ENCODE measurements around the gene ZNF618. TPM values are rescaled to one million over a fixed set of nuclear protein-coding genes. Genes with fewer than 3 reads are reported as not detected.

The ZNF618 gene
- total RNA-seq, 1 experiment from 2014 or later = 4.2 TPM

- CTCF ChIA-PET = no interaction called here
Measured at GRCh38 chr9:114008667-114009410, 132.7 kb downstream of the ZNF618 start.

GRCh38 chr9:114011313-114011712 lies 135.2 kb downstream of the ZNF618 start:
- no peaks in the 10 kb centered on the region for H3K27me3 ChIP-seq (ENCODE audit: low read length)
- no peak overlapping the region for H3K9ac ChIP-seq (ENCODE audit: low read length)
- POLR2A ChIA-PET (ENCODE audit: unreplicated experiment) = no interaction called here
- H3K4me1 ChIP-seq (ENCODE audit: insufficient read depth, low read length) = no peaks in the 10 kb centered on the region
- TF ChIP-seq EZH2phosphoT487 (IDR thresholded peaks at IDR 0.05; ENCODE audit: borderline replicate concordance, low read length) (no peak), CTCF (conservative IDR thresholded peaks at IDR 0.05; ENCODE audit: low read depth, low read length) (no peak), EZH2 (IDR thresholded peaks at IDR 0.05; ENCODE audit: low read length, unreplicated experiment) (no peak)
- no peak overlapping the region for H3K4me2 ChIP-seq (ENCODE audit: low read length)
- intact Hi-C loops (cut with micrococcal nuclease) = no loop called here
- no peak overlapping the region for H2AFZ ChIP-seq (ENCODE audit: low read length)
- no peaks in the 10 kb centered on the region for H3K79me2 ChIP-seq (ENCODE audit: low read length)
- no peaks in the 10 kb centered on the region for H3F3A ChIP-seq (ENCODE audit: low read length, unreplicated experiment)
- H3K36me3 ChIP-seq (ENCODE audit: low read depth, low read length) = no peaks in the 10 kb centered on the region
- H4K20me1 ChIP-seq (ENCODE audit: low read length) = no peaks in the 10 kb centered on the region
- H3K27ac ChIP-seq (ENCODE audit: low read length) = no peak overlapping the region
- no peaks in the 10 kb centered on the region for H3K9me3 ChIP-seq (ENCODE audit: low read length)
- BruUV-seq (replicated peaks) = no TSS peak
- H3K9me2 ChIP-seq (replicated peaks; ENCODE audit: low read length) = no peaks in the 10 kb centered on the region
- no peak overlapping the region for H3K4me3 ChIP-seq (ENCODE audit: low read length)
- DNase-seq (no peak), ATAC-seq (no peak)
- CTCF ChIA-PET = no interaction called here

More at GRCh38 chr9:114008667-114009410, 132.7 kb downstream of the ZNF618 start:
- BruUV-seq (replicated peaks) = no TSS peak
- Histone ChIP-seq H3K79me2 (ENCODE audit: low read length) (no peaks in the 10 kb centered on the region), H3K9me3 (ENCODE audit: low read length) (no peaks in the 10 kb centered on the region), H3K4me1 (ENCODE audit: insufficient read depth, low read length) (no peaks in the 10 kb centered on the region), H3K27ac (ENCODE audit: low read length) (no peak overlapping the region), H3K9me2 (replicated peaks; ENCODE audit: low read length) (no peaks in the 10 kb centered on the region), H3K36me3 (ENCODE audit: low read depth, low read length) (no peaks in the 10 kb centered on the region), H3K9ac (ENCODE audit: low read length) (no peak overlapping the region), H3K4me2 (ENCODE audit: low read length) (no peak overlapping the region), H4K20me1 (ENCODE audit: low read length) (no peaks in the 10 kb centered on the region), H2AFZ (ENCODE audit: low read length) (no peak overlapping the region), H3K4me3 (ENCODE audit: low read length) (no peak overlapping the region), H3K27me3 (ENCODE audit: low read length) (no peaks in the 10 kb centered on the region), H3F3A (ENCODE audit: low read length, unreplicated experiment) (no peaks in the 10 kb centered on the region)
- ATAC-seq (no peak), DNase-seq (no peak)
- TF ChIP-seq EZH2 (IDR thresholded peaks at IDR 0.05; ENCODE audit: low read length, unreplicated experiment) = no peak
- no peak for TF ChIP-seq EZH2phosphoT487 (IDR thresholded peaks at IDR 0.05; ENCODE audit: borderline replicate concordance, low read length)
- no peak for TF ChIP-seq CTCF (conservative IDR thresholded peaks at IDR 0.05; ENCODE audit: low read depth, low read length)
- POLR2A ChIA-PET (ENCODE audit: unreplicated experiment) = no interaction called here
- intact Hi-C loops (cut with micrococcal nuclease) = no loop called here

- no TSS peak for BruUV-seq (replicated peaks)
- TF ChIP-seq CTCF (conservative IDR thresholded peaks at IDR 0.05; ENCODE audit: low read depth, low read length) = no peak
- no peak for TF ChIP-seq EZH2phosphoT487 (IDR thresholded peaks at IDR 0.05; ENCODE audit: borderline replicate concordance, low read length)
- TF ChIP-seq EZH2 (IDR thresholded peaks at IDR 0.05; ENCODE audit: low read length, unreplicated experiment) = no peak
- ChIA-PET POLR2A (ENCODE audit: unreplicated experiment) (no interaction called here), CTCF (no interaction called here)
- Histone ChIP-seq H3K9me2 (replicated peaks; ENCODE audit: low read length) (no peaks in the 10 kb centered on the region), H3K27me3 (ENCODE audit: low read length) (no peaks in the 10 kb centered on the region), H2AFZ (ENCODE audit: low read length) (no peak overlapping the region), H3K36me3 (ENCODE audit: low read depth, low read length) (no peaks in the 10 kb centered on the region), H3K4me2 (ENCODE audit: low read length) (no peak overlapping the region), H3K4me1 (ENCODE audit: insufficient read depth, low read length) (no peaks in the 10 kb centered on the region), H3K9ac (ENCODE audit: low read length) (no peak overlapping the region), H3K27ac (ENCODE audit: low read length) (no peak overlapping the region), H3F3A (ENCODE audit: low read length, unreplicated experiment) (no peaks in the 10 kb centered on the region), H3K9me3 (ENCODE audit: low read length) (no peaks in the 10 kb centered on the region), H4K20me1 (ENCODE audit: low read length) (no peaks in the 10 kb centered on the region), H3K79me2 (ENCODE audit: low read length) (no peaks in the 10 kb centered on the region), H3K4me3 (ENCODE audit: low read length) (no peak overlapping the region)
- intact Hi-C loops (cut with micrococcal nuclease) = no loop called here
- DNase-seq (no peak), ATAC-seq (no peak)
Measured at GRCh38 chr9:114012126-114012525, 136.0 kb downstream of the ZNF618 start.

All from PC-3 (cell line).